GM12892 (cell line): ENCODE data around the gene OPN3.

Source experiments
- POLR2A ChIP-seq: IDR thresholded peaks from 2 replicates; pipeline ENCODE4 v1.6.1; 2011; ENCODE audit warnings: low read depth, low read length, control low read depth
- POLR2AphosphoS5 ChIP-seq: IDR thresholded peaks from 2 replicates; pipeline ENCODE4 v1.6.1; 2011; ENCODE audit warnings: low read depth, low read length, control low read depth
- TAF1 ChIP-seq: IDR thresholded peaks from 2 replicates; pipeline ENCODE4 v1.6.1; 2011; ENCODE audit warnings: low read depth, mild to moderate bottlenecking, control low read depth, low read length, borderline replicate concordance

- no peak for TF ChIP-seq POLR2A
- no peak for TF ChIP-seq TAF1
- no peak for TF ChIP-seq POLR2AphosphoS5
Measured at GRCh38 chr1:241688940-241689368, 48.8 kb upstream of the OPN3 start.
